Effector memory CD4-positive, alpha-beta T cell (primary cell): ENCODE results near the gene RPL15.
"Not testable (repeated sequence)": the region's sequence is repeated elsewhere in the genome, so short reads cannot be mapped to it uniquely, and the experiment has no call there.

ENCODE experiments used
- DNase-seq, 3 donors: peaks; one replicate each; pipeline ENCODE4 v3.0.0-alpha.2; 2020
- H3K27ac ChIP-seq: 2 replicates; pipeline ENCODE4 v1.7.0; 2013; ENCODE audit warnings: mild to moderate bottlenecking, low read length, moderate library complexity; ENCODE audit not compliant: insufficient read depth, poor library complexity, severe bottlenecking
- H3K27me3 ChIP-seq: replicated peaks from 2 replicates; pipeline ENCODE4 v1.7.0; 2013; ENCODE audit warnings: mild to moderate bottlenecking, low read length; ENCODE audit not compliant: insufficient read depth, control insufficient read depth, poor library complexity, severe bottlenecking
- H3K36me3 ChIP-seq: 2 replicates; pipeline ENCODE4 v1.7.0; 2013; ENCODE audit warnings: mild to moderate bottlenecking, low read length, moderate library complexity; ENCODE audit not compliant: control insufficient read depth, insufficient read depth
- H3K4me1 ChIP-seq: 2 replicates; pipeline ENCODE4 v1.7.0; 2013; ENCODE audit warnings: low read length, mild to moderate bottlenecking; ENCODE audit not compliant: control insufficient read depth, insufficient read depth, poor library complexity, severe bottlenecking
- H3K4me3 ChIP-seq: 2 replicates; pipeline ENCODE4 v1.7.0; 2013; ENCODE audit warnings: low read length, low read depth, mild to moderate bottlenecking; ENCODE audit not compliant: insufficient read depth, poor library complexity, severe bottlenecking
- H3K9me3 ChIP-seq: 2 replicates; pipeline ENCODE4 v1.7.0; 2013; ENCODE audit warnings: mild to moderate bottlenecking, low read length, moderate library complexity; ENCODE audit not compliant: control insufficient read depth

RPL15 gene

DNA sequence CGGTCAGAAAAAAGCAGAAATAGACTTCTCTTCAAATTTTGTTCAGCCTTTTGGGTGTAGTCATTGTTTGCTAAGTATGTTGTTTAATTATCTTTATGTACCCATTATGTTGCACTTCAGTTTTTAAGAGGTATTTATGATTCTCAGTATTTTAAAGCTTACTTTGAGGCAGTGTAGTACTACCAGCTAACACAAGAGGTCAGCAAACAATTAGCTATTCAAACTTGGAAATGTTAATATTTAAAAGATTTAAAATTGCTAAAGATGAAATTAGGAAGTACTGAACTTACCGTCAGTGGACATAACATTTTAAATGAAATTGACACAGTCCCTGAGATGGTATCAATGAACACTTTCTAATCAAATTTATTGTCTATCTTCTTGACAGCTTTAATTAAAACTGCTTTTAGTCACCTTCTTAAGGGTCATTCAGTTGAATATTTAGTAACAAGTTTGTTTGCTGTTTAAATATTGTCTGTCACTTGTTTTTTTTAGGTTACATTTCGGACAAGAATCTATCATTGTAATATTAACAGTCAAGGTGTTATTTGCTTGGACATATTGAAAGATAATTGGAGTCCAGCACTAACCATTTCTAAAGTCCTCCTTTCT, 28.2 kb upstream of the RPL15 start:
- Histone ChIP-seq H3K27me3 (no peaks in the 10 kb centered on the region), H3K36me3 (peaks cover 19% of the 10 kb centered on the region), H3K4me3 (no peak overlapping the region), H3K4me1 (no peaks in the 10 kb centered on the region), H3K27ac (no peak overlapping the region), H3K9me3 (no peaks in the 10 kb centered on the region)
- DNase-seq: no peak

DNA sequence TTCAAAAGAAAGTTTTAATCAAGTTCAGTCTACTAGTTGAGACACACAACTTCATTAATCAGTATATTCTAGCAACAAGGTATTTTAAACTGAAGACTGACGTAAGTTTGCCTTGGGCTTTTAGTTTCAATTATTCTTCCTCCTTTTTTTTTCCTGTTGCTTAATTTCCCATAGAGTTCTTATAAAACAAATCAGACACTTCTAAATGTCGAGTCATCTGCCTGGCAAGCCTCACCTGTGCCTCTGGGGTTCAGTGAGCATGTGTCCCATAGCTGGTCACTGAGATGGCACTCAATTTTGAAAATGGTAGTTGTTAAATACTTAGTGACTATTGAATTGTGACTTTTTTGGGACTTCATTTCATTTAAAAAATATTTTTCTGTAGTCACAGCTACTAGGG, 27.5 kb upstream of the RPL15 start:
- peaks cover 19% of the 10 kb centered on the region for H3K36me3 ChIP-seq
- no peaks in the 10 kb centered on the region for H3K9me3 ChIP-seq
- H3K4me3 ChIP-seq: no peak overlapping the region
- no peak overlapping the region for H3K27ac ChIP-seq
- no peak for DNase-seq
- no peaks in the 10 kb centered on the region for H3K27me3 ChIP-seq
- no peaks in the 10 kb centered on the region for H3K4me1 ChIP-seq

DNA sequence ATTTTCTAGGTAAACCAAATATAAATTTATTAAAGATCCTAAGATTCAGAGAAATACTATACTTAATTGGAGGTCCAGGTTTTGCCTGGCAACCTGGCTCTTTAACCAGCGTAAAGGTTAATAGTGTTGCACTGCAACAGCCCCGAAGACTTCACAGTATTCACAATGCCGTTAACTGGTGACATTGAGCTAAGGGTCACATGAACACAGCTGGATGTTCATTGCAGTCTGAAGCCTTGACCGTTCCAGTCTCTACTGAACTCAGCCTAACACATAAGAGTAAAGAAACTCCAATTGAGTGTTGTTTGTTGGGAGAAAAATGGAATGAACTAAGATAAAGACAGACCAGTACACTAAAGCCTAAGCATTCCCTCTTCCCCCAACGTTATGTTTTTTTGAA, 27.0 kb upstream of the RPL15 start:
- Histone ChIP-seq H3K9me3 (no peaks in the 10 kb centered on the region), H3K27ac (no peak overlapping the region), H3K27me3 (no peaks in the 10 kb centered on the region), H3K4me1 (no peaks in the 10 kb centered on the region), H3K36me3 (peaks cover 19% of the 10 kb centered on the region), H3K4me3 (no peak overlapping the region)
- DNase-seq: no peak

DNA sequence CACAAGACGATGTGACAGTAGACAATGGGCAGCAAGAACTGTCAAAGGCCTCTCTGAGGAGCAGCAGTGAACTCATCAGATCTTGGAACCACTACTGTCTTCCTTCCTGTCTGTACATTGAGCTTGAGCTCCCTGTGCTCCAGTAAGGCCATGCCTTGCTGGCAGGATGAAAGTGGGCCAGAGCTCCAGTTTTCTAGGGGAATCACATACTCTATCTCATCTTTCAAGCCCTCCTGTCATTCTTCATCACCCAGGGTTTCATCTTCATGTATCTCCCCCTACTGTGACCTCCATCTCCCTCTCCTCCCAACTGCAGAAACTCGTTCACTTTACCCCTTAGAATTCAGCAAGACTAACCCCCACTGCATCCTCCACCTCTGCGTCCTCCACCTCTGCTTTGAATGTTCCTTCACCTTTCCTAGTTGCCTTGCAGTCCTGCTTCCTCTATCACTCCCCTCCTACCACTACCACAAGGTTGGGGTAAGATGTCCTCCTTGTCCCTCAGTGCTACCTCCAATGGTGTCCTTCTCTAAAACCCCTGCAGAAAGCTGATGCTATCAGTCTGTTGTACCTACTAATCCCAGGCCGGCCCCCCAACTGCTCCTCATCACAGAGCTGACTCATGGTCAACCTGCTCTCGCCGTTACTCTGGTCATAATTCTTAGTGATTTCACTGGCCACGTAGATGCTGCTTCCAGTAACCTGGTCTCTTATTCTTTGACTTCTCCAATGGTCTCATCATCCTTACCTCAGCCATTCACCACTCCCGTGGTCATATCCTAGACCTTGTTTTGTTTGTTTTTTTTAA, 22.5 kb upstream of the RPL15 start:
- Histone ChIP-seq H3K4me1 (no peaks in the 10 kb centered on the region), H3K4me3 (no peak overlapping the region), H3K36me3 (peaks cover 14% of the 10 kb centered on the region), H3K27me3 (no peaks in the 10 kb centered on the region), H3K27ac (no peak overlapping the region), H3K9me3 (no peaks in the 10 kb centered on the region)
- DNase-seq: no peak

DNA sequence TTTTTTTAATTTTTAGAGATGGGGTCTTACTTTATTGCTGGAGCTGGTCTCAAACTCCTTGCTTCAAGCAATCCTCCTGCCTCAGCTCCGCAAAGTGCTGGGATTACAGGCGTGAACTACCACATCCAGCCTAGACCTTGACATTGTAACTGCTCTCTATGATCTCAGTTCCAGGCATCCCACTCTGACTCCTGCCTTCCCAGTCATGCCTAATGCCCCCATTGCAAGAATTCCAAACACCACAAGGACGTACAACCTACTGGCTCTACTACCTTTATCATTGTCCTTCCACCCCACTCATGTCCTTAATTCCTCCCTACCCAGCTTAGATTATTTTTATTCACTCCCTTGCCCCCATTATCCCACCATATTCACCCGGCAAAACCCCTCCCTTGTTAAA, 21.8 kb upstream of the RPL15 start:
- Histone ChIP-seq H3K4me1 (no peaks in the 10 kb centered on the region), H3K36me3 (peaks cover 14% of the 10 kb centered on the region), H3K27me3 (no peaks in the 10 kb centered on the region), H3K9me3 (no peaks in the 10 kb centered on the region), H3K27ac (no peak overlapping the region), H3K4me3 (no peak overlapping the region)
- no peak for DNase-seq

DNA sequence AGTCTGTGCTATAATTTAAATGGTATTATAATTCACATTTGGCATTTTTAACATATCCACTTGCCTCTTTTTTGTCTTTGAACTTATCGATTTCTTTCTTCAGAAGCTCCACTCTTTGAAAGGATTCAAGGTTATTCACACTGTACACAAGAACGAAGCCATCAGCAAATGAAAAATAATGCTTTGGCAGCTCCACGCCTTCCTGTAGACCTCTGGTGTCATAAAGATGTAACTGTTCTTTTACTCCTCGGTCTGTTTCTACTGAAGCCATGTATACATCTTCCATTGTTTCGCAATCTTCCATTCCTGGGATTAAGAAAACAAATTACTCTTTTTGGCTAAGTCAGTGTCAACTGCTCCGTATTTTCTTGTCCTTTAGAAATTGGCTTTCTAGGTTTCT, 16.2 kb upstream of the RPL15 start:
- DNase-seq: no peak
- Histone ChIP-seq H3K27ac (no peak overlapping the region), H3K4me1 (no peaks in the 10 kb centered on the region), H3K9me3 (no peaks in the 10 kb centered on the region), H3K27me3 (no peaks in the 10 kb centered on the region), H3K36me3 (peaks cover 3% of the 10 kb centered on the region), H3K4me3 (no peak overlapping the region)

DNA sequence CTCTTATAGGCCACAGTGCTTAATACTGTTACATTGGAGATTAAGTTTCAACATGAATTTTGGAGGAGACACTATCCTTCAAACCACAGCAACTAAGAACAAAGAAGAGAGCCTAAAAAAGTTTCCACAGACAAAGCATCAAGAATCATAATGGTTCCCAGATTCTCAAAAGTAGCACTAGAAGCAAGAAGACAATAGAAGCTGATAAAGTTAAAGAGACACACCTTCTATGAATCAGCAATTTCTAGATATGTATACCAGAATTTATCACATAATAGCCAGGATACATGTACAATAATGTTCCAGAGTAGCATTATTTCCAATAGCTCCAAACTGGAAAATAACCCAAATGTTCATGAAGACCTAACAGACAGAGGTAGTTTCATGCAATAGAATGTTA, 12.4 kb upstream of the RPL15 start:
- H3K36me3 ChIP-seq: no peaks in the 10 kb centered on the region
- H3K27ac ChIP-seq: no peak overlapping the region
- H3K4me1 ChIP-seq: no peaks in the 10 kb centered on the region
- H3K27me3 ChIP-seq: no peaks in the 10 kb centered on the region
- no peaks in the 10 kb centered on the region for H3K9me3 ChIP-seq
- H3K4me3 ChIP-seq: no peak overlapping the region
- DNase-seq: no peak

DNA sequence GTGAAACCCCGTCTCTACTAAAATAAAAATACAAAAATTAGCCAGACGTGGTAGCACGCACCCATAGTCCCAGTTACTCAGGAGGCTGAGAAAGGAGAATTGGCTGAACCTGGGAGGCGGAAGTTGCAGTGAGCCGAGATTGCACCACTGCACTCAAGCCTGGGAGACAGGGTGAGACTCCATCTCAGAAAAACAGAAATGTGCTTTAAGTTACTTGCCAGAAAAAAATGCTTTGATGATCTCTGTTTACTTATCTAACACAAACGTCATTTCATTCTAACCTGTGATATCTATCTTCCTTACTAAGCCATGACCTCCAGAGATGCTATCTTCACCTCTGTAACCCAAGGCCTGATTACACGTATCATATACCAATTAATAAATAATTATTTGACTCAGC, 7.6 kb upstream of the RPL15 start:
- Histone ChIP-seq H3K4me1 (no peaks in the 10 kb centered on the region), H3K9me3 (no peaks in the 10 kb centered on the region)
- DNase-seq: no peak

DNA sequence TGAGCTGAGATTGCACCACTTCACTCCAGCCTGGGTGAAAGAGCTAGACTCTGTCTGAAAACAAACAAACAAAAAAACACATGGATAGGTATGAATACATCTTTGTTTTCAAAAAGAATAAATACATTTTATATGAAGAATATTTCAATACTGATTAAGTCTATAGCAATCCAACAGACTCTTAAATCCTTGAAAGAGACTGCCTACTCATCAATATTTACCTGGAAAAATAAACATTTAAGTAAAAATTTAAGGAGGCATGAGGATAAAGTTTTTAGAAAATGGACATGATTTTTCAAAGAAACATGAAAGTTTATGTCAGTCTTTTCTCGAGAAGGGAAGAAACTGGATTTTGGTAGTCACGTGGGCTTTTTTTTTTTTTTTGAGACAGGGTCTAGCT, 5.5 kb upstream of the RPL15 start:
- no peak overlapping the region for H3K4me3 ChIP-seq
- no peak overlapping the region for H3K27ac ChIP-seq
- no peak for DNase-seq
- H3K9me3 ChIP-seq: no peaks in the 10 kb centered on the region
- H3K36me3 ChIP-seq: no peaks in the 10 kb centered on the region
- peaks cover 3% of the 10 kb centered on the region for H3K4me1 ChIP-seq
- H3K27me3 ChIP-seq: no peaks in the 10 kb centered on the region

More for the DNA sequence above, 7.6 kb upstream of the RPL15 start:
- H3K4me3 ChIP-seq: no peak overlapping the region
- no peak overlapping the region for H3K27ac ChIP-seq
- H3K27me3 ChIP-seq: no peaks in the 10 kb centered on the region
- H3K36me3 ChIP-seq: no peaks in the 10 kb centered on the region

DNA sequence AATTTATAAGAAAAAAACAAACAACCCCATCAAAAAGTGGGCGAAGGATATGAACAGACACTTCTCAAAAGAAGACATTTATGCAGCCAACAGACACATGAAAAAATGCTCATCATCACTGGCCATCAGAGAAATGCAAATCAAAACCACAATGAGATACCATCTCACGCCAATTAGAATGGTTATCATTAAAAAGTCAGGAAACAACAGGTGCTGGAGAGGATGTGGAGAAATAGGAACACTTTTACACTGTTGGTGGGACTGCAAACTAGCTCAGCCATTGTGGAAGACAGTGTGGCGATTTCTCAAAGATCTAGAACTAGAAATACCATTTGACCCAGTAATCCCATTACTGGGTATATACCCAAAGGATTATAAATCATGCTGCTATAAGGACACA, 4.6 kb upstream of the RPL15 start:
- not testable (repeated sequence) for H3K9me3 ChIP-seq, DNase-seq, H3K36me3 ChIP-seq, H3K27ac ChIP-seq, H3K4me1 ChIP-seq, H3K4me3 ChIP-seq, H3K27me3 ChIP-seq
